Measurements from ENCODE around the gene TAP2. TPM values are rescaled to one million over a fixed set of nuclear protein-coding genes. Genes with fewer than 3 reads are reported as not detected.

TAP2 gene
- total and polyA plus RNA-seq, 2 experiments from 2014 or later = 4.9 to 102 TPM

GRCh38 chr6:32842021-32842650 lies 3.6 kb upstream of the TAP2 start:
- Mint-ChIP-seq H3K4me1 (peaks cover 18% of the 10 kb centered on the region), H3K27ac (no peak overlapping the region), H3K4me3 (no peak overlapping the region; the same call in 2 of the 3 replicates), H3K9me3 (no peaks in the 10 kb centered on the region), H3K27me3 (ENCODE audit: insufficient read depth, low read depth, poor library complexity) (peaks cover 16% of the 10 kb centered on the region), H3K36me3 (ENCODE audit: low read depth) (peaks cover 18% of the 10 kb centered on the region; the same call in 2 of the 3 replicates)
- Histone ChIP-seq H4K20me1 (replicated peaks; ENCODE audit: insufficient read depth) (no peaks in the 10 kb centered on the region), H3K4me3 (no peak overlapping the region), H3K27ac (ENCODE audit: low read depth) (no peak overlapping the region), H3K4me1 (ENCODE audit: insufficient read depth) (peaks cover 10% of the 10 kb centered on the region), H3K9me2 (ENCODE audit: insufficient read depth) (no peaks in the 10 kb centered on the region), H3K4me2 (no peak overlapping the region), H3K79me2 (replicated peaks; ENCODE audit: insufficient read depth) (no peaks in the 10 kb centered on the region), H3F3A (replicated peaks; ENCODE audit: low read depth) (no peaks in the 10 kb centered on the region), H3K27me3 (ENCODE audit: insufficient read depth) (peaks cover 15% of the 10 kb centered on the region), H3K36me3 (ENCODE audit: insufficient read depth) (peaks cover 6% of the 10 kb centered on the region; the same call in 1 of the 2 replicates), H2AFZ (no peak overlapping the region)
- ATAC-seq (no peak), DNase-seq (ENCODE audit: low spot score) (no peak)
- TF ChIP-seq EZH2 (IDR thresholded peaks at IDR 0.05; ENCODE audit: low read depth, unreplicated experiment) = no peak

GRCh38 chr6:32840604-32841246 lies 2.2 kb upstream of the TAP2 start:
- Mint-ChIP-seq H3K36me3 (ENCODE audit: low read depth) (peaks cover 18% of the 10 kb centered on the region; the same call in 2 of the 3 replicates), H3K27ac (no peak overlapping the region), H3K4me3 (no peak overlapping the region), H3K4me1 (peaks cover 24% of the 10 kb centered on the region), H3K9me3 (no peaks in the 10 kb centered on the region), H3K27me3 (ENCODE audit: insufficient read depth, low read depth, poor library complexity) (peaks cover 20% of the 10 kb centered on the region)
- ATAC-seq = no peak
- no peak overlapping the region for H3K27ac ChIP-seq (ENCODE audit: low read depth)
- H3K27me3 ChIP-seq (ENCODE audit: insufficient read depth) = peaks cover 15% of the 10 kb centered on the region
- peaks cover 6% of the 10 kb centered on the region; the same call in 1 of the 2 replicates for H3K36me3 ChIP-seq (ENCODE audit: insufficient read depth)
- H3K79me2 ChIP-seq (replicated peaks; ENCODE audit: insufficient read depth) = no peaks in the 10 kb centered on the region
- H3K4me2 ChIP-seq = no peak overlapping the region
- peaks cover 17% of the 10 kb centered on the region for H3K4me1 ChIP-seq (ENCODE audit: insufficient read depth)
- H3K4me3 ChIP-seq = no peak overlapping the region
- H3K9me2 ChIP-seq (ENCODE audit: insufficient read depth) = no peaks in the 10 kb centered on the region
- DNase-seq (ENCODE audit: low spot score) = no peak
- H2AFZ ChIP-seq = no peak overlapping the region
- no peaks in the 10 kb centered on the region for H3F3A ChIP-seq (replicated peaks; ENCODE audit: low read depth)
- H4K20me1 ChIP-seq (replicated peaks; ENCODE audit: insufficient read depth) = no peaks in the 10 kb centered on the region
- TF ChIP-seq ZNF114 (CRISPR knock-in tag; IDR thresholded peaks at IDR 0.05) (no peak), REST (IDR thresholded peaks at IDR 0.05; ENCODE audit: unreplicated experiment) (no peak), ZNF462 (CRISPR knock-in tag; IDR thresholded peaks at IDR 0.05) (no peak), CTCF (conservative IDR thresholded peaks at IDR 0.05; ENCODE audit: low read depth in 2 of 2) (no peak), JUNB (IDR thresholded peaks at IDR 0.05; ENCODE audit: unreplicated experiment) (no peak), POLR2AphosphoS5 (IDR thresholded peaks at IDR 0.05; ENCODE audit: low read depth) (no peak)

All from GM23338 (cell line).